GM12872 (cell line): ENCODE data around the gene SIAE.

ENCODE experiments used
- TF ChIP-seq, protein P1 (sequence below): IDR thresholded peaks from 3 replicates; pipeline ENCODE4 v1.5.1; 2011; ENCODE audit warnings: low read depth, mild to moderate bottlenecking, low read length, moderate library complexity; ENCODE audit not compliant: insufficient read depth

The SIAE gene

DNA sequence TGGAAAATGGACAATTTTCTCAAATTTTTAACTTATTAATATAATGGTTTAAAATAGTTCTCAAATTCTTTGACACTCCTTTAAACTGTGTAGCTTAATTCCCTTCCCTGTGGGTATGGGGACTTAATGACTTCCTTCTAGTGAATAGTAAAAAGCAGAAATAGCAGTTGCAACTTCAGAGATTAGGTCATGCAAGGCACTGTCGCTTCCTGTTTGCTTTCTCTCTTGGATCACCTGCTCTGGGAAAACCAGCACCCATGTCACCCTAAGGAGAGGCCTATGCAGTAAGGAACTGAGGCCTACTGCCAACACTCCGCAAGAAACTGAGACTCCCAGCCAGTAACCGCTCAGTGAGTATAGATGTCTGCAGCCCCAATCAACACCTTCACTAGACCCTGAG, 67.8 kb downstream of the SIAE start:
- TF ChIP-seq, protein P1, sequence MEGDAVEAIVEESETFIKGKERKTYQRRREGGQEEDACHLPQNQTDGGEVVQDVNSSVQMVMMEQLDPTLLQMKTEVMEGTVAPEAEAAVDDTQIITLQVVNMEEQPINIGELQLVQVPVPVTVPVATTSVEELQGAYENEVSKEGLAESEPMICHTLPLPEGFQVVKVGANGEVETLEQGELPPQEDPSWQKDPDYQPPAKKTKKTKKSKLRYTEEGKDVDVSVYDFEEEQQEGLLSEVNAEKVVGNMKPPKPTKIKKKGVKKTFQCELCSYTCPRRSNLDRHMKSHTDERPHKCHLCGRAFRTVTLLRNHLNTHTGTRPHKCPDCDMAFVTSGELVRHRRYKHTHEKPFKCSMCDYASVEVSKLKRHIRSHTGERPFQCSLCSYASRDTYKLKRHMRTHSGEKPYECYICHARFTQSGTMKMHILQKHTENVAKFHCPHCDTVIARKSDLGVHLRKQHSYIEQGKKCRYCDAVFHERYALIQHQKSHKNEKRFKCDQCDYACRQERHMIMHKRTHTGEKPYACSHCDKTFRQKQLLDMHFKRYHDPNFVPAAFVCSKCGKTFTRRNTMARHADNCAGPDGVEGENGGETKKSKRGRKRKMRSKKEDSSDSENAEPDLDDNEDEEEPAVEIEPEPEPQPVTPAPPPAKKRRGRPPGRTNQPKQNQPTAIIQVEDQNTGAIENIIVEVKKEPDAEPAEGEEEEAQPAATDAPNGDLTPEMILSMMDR = no peak

- TF ChIP-seq, protein P1 = no peak
These were observed 71.3 kb downstream of the SIAE start for GRCh38 chr11:124602193-124602592.

- TF ChIP-seq, protein P1 = no peak
These were observed 72.8 kb downstream of the SIAE start for GRCh38 chr11:124600621-124601320.

DNA sequence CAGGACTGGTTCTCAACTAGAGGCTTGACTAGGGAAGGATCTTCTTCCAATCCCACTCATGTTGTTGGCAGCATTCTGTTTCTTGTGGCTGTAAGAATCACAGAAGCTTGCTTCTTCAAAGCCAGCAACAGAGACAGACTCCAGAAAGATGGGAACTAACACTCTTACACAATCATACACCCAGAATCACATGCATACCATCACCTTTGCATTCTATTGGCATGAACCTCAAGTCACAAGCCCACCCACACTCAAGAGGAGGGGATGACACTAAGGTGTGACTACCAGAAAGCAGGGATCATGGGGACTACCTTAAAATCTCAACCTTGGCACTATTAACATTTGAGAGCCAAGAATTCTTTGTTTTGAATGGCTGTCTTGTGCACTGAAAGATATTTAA, 75.9 kb downstream of the SIAE start:
- TF ChIP-seq, protein P1 = no peak

- TF ChIP-seq, protein P1 = no peak
These were observed 78.2 kb downstream of the SIAE start for GRCh38 chr11:124595302-124595701.

GRCh38 chr11:124592627-124593026, 80.9 kb downstream of the SIAE start:
- TF ChIP-seq, protein P1 = no peak

DNA sequence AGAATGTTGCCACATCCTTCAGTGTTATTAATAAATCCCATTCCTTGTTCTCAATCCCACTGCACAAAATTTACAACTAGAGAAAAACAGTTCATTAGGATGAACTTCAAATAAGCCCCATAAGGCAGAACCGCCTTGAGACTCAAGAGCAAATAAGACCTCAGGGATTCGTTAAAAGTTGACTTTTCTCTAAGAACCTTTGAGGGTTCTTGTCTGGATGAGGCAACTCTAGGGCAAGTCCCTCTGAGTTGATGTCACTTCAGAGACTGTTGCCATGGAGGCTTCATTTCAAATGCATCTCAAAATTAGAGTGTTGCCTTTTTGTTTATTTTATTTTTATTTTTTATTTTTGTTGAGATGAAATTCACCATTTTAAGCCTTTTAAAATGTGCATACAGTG, 82.1 kb downstream of the SIAE start:
- TF ChIP-seq, protein P1 = no peak
